GM23338 (cell line): Measurements from ENCODE around the gene HSD11B1L. TPM values are rescaled to one million over a fixed set of nuclear protein-coding genes. Genes with fewer than 3 reads are reported as not detected.

Source experiments
- ATAC-seq: fragments of 200-7000 bp; cut with Tn5 transposase; 3 replicates; pipeline ENCODE4 v1.9.1; 2020
- DNase-seq: peaks from one replicate; pipeline ENCODE4 v3.0.0-alpha.2; 2015; ENCODE audit warnings: low spot score
- H2AFZ ChIP-seq: fragments of 200-600 bp; sonication (generic); 2 replicates; pipeline ENCODE4 v1.8.0; 2016; ENCODE audit warnings: antibody characterized with exemption, mild to moderate bottlenecking, moderate library complexity
- H3F3A ChIP-seq: fragments of 200-600 bp; sonication (generic); replicated peaks from 2 replicates; pipeline ENCODE4 v1.8.0; 2017; ENCODE audit warnings: antibody characterized with exemption, mixed run types, low read depth
- H3K27ac ChIP-seq: fragments of 200-600 bp; sonication (generic); 2 replicates; pipeline ENCODE4 v1.6.1; 2016; ENCODE audit warnings: low read depth
- H3K27me3 ChIP-seq: fragments of 200-600 bp; sonication (generic); 2 replicates; pipeline ENCODE4 v1.8.0; 2016; ENCODE audit warnings: mild to moderate bottlenecking, mixed run types, moderate library complexity; ENCODE audit not compliant: insufficient read depth
- H3K36me3 ChIP-seq: fragments of 200-600 bp; sonication (generic); 2 replicates; pipeline ENCODE4 v1.8.0; 2016; ENCODE audit warnings: mild to moderate bottlenecking; ENCODE audit not compliant: insufficient read depth
- H3K4me1 ChIP-seq: fragments of 200-600 bp; sonication (generic); 2 replicates; pipeline ENCODE4 v1.8.0; 2016; ENCODE audit warnings: mild to moderate bottlenecking, moderate library complexity; ENCODE audit not compliant: insufficient read depth
- H3K4me2 ChIP-seq: fragments of 200-600 bp; sonication (generic); 2 replicates; pipeline ENCODE4 v1.7.1; 2017; ENCODE audit warnings: mixed run types
- H3K4me3 ChIP-seq: fragments of 200-600 bp; sonication (generic); 2 replicates; pipeline ENCODE4 v1.6.1; 2016; ENCODE audit warnings: mixed run types
- H3K79me2 ChIP-seq: fragments of 200-600 bp; sonication (generic); replicated peaks from 2 replicates; pipeline ENCODE4 v1.8.0; 2017; ENCODE audit warnings: mild to moderate bottlenecking; ENCODE audit not compliant: insufficient read depth
- H3K9me2 ChIP-seq: fragments of 200-600 bp; sonication (generic); 2 replicates; pipeline ENCODE4 v1.8.0; 2017; ENCODE audit not compliant: insufficient read depth
- H4K20me1 ChIP-seq: fragments of 200-600 bp; sonication (generic); replicated peaks from 2 replicates; pipeline ENCODE4 v1.8.0; 2017; ENCODE audit warnings: mild to moderate bottlenecking; ENCODE audit not compliant: insufficient read depth
- H3K27ac Mint-ChIP-seq: 2 replicates; pipeline ENCODE4 v1.8.0; 2020; ENCODE audit warnings: inconsistent platforms, mild to moderate bottlenecking, moderate library complexity, mixed read lengths
- H3K27me3 Mint-ChIP-seq: 3 replicates; pipeline ENCODE4 v1.8.0; 2022; ENCODE audit warnings: low read depth, mild to moderate bottlenecking, moderate library complexity, mixed read lengths, inconsistent platforms; ENCODE audit not compliant: insufficient read depth, poor library complexity
- H3K36me3 Mint-ChIP-seq: 3 replicates; pipeline ENCODE4 v1.8.0; 2021; ENCODE audit warnings: low read depth, mild to moderate bottlenecking, inconsistent platforms, moderate library complexity, mixed read lengths
- H3K4me1 Mint-ChIP-seq: 3 replicates; pipeline ENCODE4 v1.8.0; 2020; ENCODE audit warnings: mild to moderate bottlenecking, inconsistent platforms, mixed read lengths
- H3K4me3 Mint-ChIP-seq: 3 replicates; pipeline ENCODE4 v1.8.0; 2021; ENCODE audit warnings: moderate library complexity, mild to moderate bottlenecking, inconsistent platforms, mixed read lengths
- H3K9me3 Mint-ChIP-seq: 3 replicates; pipeline ENCODE4 v1.8.0; 2020; ENCODE audit warnings: moderate library complexity, mild to moderate bottlenecking, inconsistent platforms, mixed read lengths
- EZH2 ChIP-seq: fragments of 200-600 bp; sonication (generic); IDR thresholded peaks from one replicate; pipeline ENCODE4 v1.8.0; 2017; ENCODE audit warnings: antibody characterized with exemption, mild to moderate bottlenecking, low read depth; ENCODE audit not compliant: unreplicated experiment
- EZH2phosphoT487 ChIP-seq: fragments of 200-600 bp; sonication (generic); IDR thresholded peaks from one replicate; pipeline ENCODE4 v1.8.1; 2018; ENCODE audit warnings: antibody characterized with exemption; ENCODE audit not compliant: unreplicated experiment
- JUNB ChIP-seq: IDR thresholded peaks from one replicate; pipeline ENCODE4 v1.6.1; 2016; ENCODE audit warnings: antibody characterized with exemption; ENCODE audit not compliant: unreplicated experiment
- NANOG ChIP-seq: IDR thresholded peaks from 2 replicates; pipeline ENCODE4 v1.6.1; 2016; ENCODE audit warnings: antibody characterized with exemption, borderline replicate concordance
- POLR2AphosphoS5 ChIP-seq: IDR thresholded peaks from 2 replicates; pipeline ENCODE4 v1.6.1; 2016; ENCODE audit warnings: antibody characterized with exemption, low read depth
- STAT1 ChIP-seq: IDR thresholded peaks from one replicate; pipeline ENCODE4 v1.6.1; 2016; ENCODE audit warnings: antibody characterized with exemption; ENCODE audit not compliant: unreplicated experiment
- ZNF114 ChIP-seq: fragments of 250-450 bp; sonication (Bioruptor Pico); IDR thresholded peaks from 2 replicates; pipeline ENCODE4 v1.5.0; 2020; ENCODE audit warnings: mild to moderate bottlenecking, moderate library complexity
- ZNF331 ChIP-seq: fragments of 250-450 bp; sonication (Bioruptor Pico); IDR thresholded peaks from 2 replicates; pipeline ENCODE4 v1.5.0; 2020; ENCODE audit warnings: low read depth, mild to moderate bottlenecking, moderate library complexity
- polyA plus RNA-seq: library from polyadenylated mRNA; unstranded; fragments of >200 nt; fragmentation: Nextera tagmentation; extraction: Ambion mirVana; gene quantifications from 2 replicates; pipeline ENCODE4 v1.2.1, GENCODE V29; 2016
- total RNA-seq: library from RNA; depleted of rRNA; stranded (reverse); fragments of >200 nt; shearing (Covaris generic); gene quantifications from 2 replicates; pipeline ENCODE4 v1.2.3, GENCODE V29; 2014
- TF ChIP-seq, protein P1 (sequence below): fragments of 250-450 bp; sonication (Bioruptor Pico); IDR thresholded peaks from 2 replicates; pipeline ENCODE4 v1.5.0; 2020; ENCODE audit warnings: mild to moderate bottlenecking, moderate library complexity
- TF ChIP-seq, protein P2 (sequence below): IDR thresholded peaks from 2 replicates; pipeline ENCODE4 v1.6.1; 2016; ENCODE audit warnings: antibody characterized with exemption
- TF ChIP-seq, protein P3 (sequence below): IDR thresholded peaks from one replicate; pipeline ENCODE4 v1.6.1; 2018; ENCODE audit warnings: antibody characterized with exemption; ENCODE audit not compliant: unreplicated experiment
- TF ChIP-seq, protein P4 (sequence below), 2 experiments: fragments of 200-600 bp in 1 of 2; sonication (generic) in 1 of 2; conservative IDR thresholded peaks; 2 replicates each; pipeline versions ENCODE4 v1.5.1 to v1.6.1; 2016 to 2017; ENCODE audit warnings: antibody characterized with exemption in 2 of 2, low read depth in 2 of 2, mild to moderate bottlenecking in 2 of 2, moderate library complexity in 1 of 2

The HSD11B1L gene
- total and polyA plus RNA-seq, 2 experiments from 2014 or later = 12.9 to 18.4 TPM

DNA sequence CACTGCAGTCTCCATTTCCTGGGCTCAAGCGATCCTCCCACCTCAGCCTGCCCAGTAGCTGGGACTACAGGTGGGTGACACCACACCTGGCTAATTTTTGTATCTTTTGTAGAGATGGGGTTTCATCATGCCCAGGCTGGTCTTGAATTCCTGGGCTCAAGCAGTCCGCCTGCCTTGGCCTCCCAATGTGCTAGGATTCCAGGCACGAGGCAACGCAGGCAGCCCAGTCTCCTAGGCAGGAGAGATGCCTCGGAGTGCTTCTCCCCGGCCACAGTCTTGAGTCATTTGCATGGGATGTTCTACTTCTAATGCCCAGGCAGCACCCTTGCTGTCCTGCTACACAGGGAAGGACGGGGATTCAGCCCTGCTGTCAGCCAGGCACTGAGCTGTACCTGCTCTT lies 9.2 kb upstream of the HSD11B1L start (continued):
- TF ChIP-seq ZNF331 (CRISPR knock-in tag) = no peak

DNA sequence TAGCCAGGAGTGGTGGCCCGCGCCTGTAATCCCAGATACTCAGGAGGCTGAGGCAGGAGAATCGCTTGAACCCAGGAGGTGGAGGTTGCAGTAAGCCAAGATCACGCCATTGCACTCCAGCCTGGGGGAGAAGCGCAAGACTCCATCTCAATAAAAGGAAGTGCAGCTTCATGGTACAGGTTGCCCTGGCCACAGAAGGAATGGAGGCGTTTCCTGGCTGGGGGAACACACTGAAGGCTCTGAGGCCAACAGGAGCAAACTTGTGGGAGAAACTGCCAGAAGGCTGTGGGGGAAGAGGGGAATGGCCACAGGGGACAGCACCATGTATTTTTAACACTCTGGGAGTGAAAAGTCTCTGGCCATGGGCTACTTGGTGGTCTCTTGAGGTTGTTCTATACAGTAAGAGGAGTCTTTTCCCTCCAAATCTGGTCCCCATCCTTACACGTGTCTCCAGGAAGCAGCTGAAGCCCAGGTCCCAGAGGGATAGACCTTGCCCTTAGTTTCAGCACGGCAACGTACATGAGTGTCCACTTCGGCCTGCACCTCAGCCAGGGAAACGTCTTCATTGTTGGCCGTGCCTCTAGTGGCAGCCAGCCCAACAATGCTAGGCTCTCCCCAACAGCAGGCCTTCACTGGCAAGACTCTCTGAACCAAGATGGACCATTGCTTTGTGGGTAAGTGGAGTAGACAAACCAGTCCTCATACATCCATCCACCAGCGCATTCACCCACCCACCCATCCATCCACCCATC lies 7.9 kb upstream of the HSD11B1L start:
- Histone ChIP-seq H3K36me3 (peaks cover 10% of the 10 kb centered on the region; the same call in 1 of the 2 replicates), H3K27me3 (no peaks in the 10 kb centered on the region), H3K9me2 (no peaks in the 10 kb centered on the region), H2AFZ (no peak overlapping the region), H3F3A (0 out of 2 replicates have a peak, but pooled peaks cover 3% of the 10 kb centered on the region), H3K27ac (no peak overlapping the region), H3K4me2 (no peak overlapping the region), H3K79me2 (no peaks in the 10 kb centered on the region), H3K4me1 (no peaks in the 10 kb centered on the region), H3K4me3 (no peak overlapping the region), H4K20me1 (peaks cover 3% of the 10 kb centered on the region)
- H3K27me3 Mint-ChIP-seq = peaks cover 16% of the 10 kb centered on the region
- ATAC-seq = no peak
- H3K9me3 Mint-ChIP-seq = no peaks in the 10 kb centered on the region
- H3K27ac Mint-ChIP-seq = no peak overlapping the region
- H3K36me3 Mint-ChIP-seq = peaks cover 36% of the 10 kb centered on the region
- peaks cover 5% of the 10 kb centered on the region for H3K4me1 Mint-ChIP-seq
- no peak overlapping the region for H3K4me3 Mint-ChIP-seq
- no peak for DNase-seq
- no peak for TF ChIP-seq ZNF114 (CRISPR knock-in tag)
- no peak for TF ChIP-seq EZH2
- TF ChIP-seq, protein P1, sequence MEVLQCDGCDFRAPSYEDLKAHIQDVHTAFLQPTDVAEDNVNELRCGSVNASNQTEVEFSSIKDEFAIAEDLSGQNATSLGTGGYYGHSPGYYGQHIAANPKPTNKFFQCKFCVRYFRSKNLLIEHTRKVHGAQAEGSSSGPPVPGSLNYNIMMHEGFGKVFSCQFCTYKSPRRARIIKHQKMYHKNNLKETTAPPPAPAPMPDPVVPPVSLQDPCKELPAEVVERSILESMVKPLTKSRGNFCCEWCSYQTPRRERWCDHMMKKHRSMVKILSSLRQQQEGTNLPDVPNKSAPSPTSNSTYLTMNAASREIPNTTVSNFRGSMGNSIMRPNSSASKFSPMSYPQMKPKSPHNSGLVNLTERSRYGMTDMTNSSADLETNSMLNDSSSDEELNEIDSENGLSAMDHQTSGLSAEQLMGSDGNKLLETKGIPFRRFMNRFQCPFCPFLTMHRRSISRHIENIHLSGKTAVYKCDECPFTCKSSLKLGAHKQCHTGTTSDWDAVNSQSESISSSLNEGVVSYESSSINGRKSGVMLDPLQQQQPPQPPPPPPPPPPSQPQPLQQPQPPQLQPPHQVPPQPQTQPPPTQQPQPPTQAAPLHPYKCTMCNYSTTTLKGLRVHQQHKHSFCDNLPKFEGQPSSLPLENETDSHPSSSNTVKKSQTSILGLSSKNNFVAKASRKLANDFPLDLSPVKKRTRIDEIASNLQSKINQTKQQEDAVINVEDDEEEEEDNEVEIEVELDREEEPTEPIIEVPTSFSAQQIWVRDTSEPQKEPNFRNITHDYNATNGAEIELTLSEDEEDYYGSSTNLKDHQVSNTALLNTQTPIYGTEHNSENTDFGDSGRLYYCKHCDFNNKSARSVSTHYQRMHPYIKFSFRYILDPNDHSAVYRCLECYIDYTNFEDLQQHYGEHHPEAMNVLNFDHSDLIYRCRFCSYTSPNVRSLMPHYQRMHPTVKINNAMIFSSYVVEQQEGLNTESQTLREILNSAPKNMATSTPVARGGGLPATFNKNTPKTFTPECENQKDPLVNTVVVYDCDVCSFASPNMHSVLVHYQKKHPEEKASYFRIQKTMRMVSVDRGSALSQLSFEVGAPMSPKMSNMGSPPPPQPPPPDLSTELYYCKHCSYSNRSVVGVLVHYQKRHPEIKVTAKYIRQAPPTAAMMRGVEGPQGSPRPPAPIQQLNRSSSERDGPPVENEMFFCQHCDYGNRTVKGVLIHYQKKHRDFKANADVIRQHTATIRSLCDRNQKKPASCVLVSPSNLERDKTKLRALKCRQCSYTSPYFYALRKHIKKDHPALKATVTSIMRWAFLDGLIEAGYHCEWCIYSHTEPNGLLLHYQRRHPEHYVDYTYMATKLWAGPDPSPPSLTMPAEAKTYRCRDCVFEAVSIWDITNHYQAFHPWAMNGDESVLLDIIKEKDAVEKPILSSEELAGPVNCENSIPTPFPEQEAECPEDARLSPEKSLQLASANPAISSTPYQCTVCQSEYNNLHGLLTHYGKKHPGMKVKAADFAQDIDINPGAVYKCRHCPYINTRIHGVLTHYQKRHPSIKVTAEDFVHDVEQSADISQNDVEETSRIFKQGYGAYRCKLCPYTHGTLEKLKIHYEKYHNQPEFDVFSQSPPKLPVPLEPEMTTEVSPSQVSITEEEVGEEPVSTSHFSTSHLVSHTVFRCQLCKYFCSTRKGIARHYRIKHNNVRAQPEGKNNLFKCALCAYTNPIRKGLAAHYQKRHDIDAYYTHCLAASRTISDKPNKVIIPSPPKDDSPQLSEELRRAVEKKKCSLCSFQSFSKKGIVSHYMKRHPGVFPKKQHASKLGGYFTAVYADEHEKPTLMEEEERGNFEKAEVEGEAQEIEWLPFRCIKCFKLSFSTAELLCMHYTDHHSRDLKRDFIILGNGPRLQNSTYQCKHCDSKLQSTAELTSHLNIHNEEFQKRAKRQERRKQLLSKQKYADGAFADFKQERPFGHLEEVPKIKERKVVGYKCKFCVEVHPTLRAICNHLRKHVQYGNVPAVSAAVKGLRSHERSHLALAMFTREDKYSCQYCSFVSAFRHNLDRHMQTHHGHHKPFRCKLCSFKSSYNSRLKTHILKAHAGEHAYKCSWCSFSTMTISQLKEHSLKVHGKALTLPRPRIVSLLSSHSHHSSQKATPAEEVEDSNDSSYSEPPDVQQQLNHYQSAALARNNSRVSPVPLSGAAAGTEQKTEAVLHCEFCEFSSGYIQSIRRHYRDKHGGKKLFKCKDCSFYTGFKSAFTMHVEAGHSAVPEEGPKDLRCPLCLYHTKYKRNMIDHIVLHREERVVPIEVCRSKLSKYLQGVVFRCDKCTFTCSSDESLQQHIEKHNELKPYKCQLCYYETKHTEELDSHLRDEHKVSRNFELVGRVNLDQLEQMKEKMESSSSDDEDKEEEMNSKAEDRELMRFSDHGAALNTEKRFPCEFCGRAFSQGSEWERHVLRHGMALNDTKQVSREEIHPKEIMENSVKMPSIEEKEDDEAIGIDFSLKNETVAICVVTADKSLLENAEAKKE (CRISPR knock-in tag) = no peak
- TF ChIP-seq EZH2phosphoT487 = no peak
- TF ChIP-seq POLR2AphosphoS5 = no peak
- TF ChIP-seq, protein P2, sequence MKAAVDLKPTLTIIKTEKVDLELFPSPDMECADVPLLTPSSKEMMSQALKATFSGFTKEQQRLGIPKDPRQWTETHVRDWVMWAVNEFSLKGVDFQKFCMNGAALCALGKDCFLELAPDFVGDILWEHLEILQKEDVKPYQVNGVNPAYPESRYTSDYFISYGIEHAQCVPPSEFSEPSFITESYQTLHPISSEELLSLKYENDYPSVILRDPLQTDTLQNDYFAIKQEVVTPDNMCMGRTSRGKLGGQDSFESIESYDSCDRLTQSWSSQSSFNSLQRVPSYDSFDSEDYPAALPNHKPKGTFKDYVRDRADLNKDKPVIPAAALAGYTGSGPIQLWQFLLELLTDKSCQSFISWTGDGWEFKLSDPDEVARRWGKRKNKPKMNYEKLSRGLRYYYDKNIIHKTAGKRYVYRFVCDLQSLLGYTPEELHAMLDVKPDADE = no peak
- TF ChIP-seq, protein P3, sequence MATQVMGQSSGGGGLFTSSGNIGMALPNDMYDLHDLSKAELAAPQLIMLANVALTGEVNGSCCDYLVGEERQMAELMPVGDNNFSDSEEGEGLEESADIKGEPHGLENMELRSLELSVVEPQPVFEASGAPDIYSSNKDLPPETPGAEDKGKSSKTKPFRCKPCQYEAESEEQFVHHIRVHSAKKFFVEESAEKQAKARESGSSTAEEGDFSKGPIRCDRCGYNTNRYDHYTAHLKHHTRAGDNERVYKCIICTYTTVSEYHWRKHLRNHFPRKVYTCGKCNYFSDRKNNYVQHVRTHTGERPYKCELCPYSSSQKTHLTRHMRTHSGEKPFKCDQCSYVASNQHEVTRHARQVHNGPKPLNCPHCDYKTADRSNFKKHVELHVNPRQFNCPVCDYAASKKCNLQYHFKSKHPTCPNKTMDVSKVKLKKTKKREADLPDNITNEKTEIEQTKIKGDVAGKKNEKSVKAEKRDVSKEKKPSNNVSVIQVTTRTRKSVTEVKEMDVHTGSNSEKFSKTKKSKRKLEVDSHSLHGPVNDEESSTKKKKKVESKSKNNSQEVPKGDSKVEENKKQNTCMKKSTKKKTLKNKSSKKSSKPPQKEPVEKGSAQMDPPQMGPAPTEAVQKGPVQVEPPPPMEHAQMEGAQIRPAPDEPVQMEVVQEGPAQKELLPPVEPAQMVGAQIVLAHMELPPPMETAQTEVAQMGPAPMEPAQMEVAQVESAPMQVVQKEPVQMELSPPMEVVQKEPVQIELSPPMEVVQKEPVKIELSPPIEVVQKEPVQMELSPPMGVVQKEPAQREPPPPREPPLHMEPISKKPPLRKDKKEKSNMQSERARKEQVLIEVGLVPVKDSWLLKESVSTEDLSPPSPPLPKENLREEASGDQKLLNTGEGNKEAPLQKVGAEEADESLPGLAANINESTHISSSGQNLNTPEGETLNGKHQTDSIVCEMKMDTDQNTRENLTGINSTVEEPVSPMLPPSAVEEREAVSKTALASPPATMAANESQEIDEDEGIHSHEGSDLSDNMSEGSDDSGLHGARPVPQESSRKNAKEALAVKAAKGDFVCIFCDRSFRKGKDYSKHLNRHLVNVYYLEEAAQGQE = no peak
- TF ChIP-seq JUNB = no peak
- TF ChIP-seq, protein P4, sequence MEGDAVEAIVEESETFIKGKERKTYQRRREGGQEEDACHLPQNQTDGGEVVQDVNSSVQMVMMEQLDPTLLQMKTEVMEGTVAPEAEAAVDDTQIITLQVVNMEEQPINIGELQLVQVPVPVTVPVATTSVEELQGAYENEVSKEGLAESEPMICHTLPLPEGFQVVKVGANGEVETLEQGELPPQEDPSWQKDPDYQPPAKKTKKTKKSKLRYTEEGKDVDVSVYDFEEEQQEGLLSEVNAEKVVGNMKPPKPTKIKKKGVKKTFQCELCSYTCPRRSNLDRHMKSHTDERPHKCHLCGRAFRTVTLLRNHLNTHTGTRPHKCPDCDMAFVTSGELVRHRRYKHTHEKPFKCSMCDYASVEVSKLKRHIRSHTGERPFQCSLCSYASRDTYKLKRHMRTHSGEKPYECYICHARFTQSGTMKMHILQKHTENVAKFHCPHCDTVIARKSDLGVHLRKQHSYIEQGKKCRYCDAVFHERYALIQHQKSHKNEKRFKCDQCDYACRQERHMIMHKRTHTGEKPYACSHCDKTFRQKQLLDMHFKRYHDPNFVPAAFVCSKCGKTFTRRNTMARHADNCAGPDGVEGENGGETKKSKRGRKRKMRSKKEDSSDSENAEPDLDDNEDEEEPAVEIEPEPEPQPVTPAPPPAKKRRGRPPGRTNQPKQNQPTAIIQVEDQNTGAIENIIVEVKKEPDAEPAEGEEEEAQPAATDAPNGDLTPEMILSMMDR (conservative IDR thresholded peaks at IDR 0.05; ENCODE audit: low read depth in 2 of 2) = no peak
- TF ChIP-seq STAT1 = no peak
- TF ChIP-seq ZNF331 (CRISPR knock-in tag) = no peak
- no peak for TF ChIP-seq NANOG
